Endothelial cell of umbilical vein (primary cell): ENCODE results near the gene ZNF341. TPM values are rescaled to one million over a fixed set of nuclear protein-coding genes. Genes with fewer than 3 reads are reported as not detected.

ENCODE experiments used
- BruUV-seq: library from RNA; stranded (reverse); fragments of 400-500 nt; replicated peaks from 2 replicates; lab custom pipeline; 2021; lab: Mats Ljungman, UMichigan
- CTCF ChIA-PET: fragments of 300-600, 350-600 bp; sonication (Branson Sonifier 250); formaldehyde crosslinking; loops from one replicate; lab custom pipeline; 2021; ENCODE audit warnings: antibody characterized with exemption, inconsistent platforms; lab: Charles Lee
- POLR2A ChIA-PET: fragments of 300-600, 350-600 bp; sonication (Branson Sonifier 250); formaldehyde crosslinking; loops from one replicate; lab custom pipeline; 2021; ENCODE audit warnings: antibody characterized with exemption, inconsistent platforms; lab: Charles Lee
- DNase-seq: peaks from one replicate; pipeline ENCODE4 v3.0.0-alpha.2; 2011; ENCODE audit warnings: low read depth, low spot score
- FAIRE-seq: peaks from 2 replicates; lab custom pipeline; 2011; peaks lifted over from hg19 to GRCh38; lab: Jason Lieb, UNC
- H2AFZ ChIP-seq: 2 replicates; pipeline ENCODE4 v1.6.0; 2012; ENCODE audit warnings: low read depth, low read length, control low read depth, inconsistent platforms
- H3K27ac ChIP-seq: 2 replicates; pipeline ENCODE4 v1.5.1; 2011; ENCODE audit warnings: low read depth, mild to moderate bottlenecking, control low read depth, low read length, moderate library complexity; ENCODE audit not compliant: insufficient read depth
- H3K27me3 ChIP-seq, 2 experiments: 2 replicates each; pipeline versions ENCODE4 v1.6.0 to v1.6.1; 2011; ENCODE audit warnings: low read length in 2 of 2, mixed read lengths in 1 of 2; ENCODE audit not compliant: control insufficient read depth in 2 of 2, insufficient read depth in 2 of 2
- H3K36me3 ChIP-seq, 2 experiments: 2 replicates in 1 of 2; 3 replicates in 1 of 2; pipeline ENCODE4 v1.5.1; 2011; ENCODE audit warnings: low read length in 2 of 2, mild to moderate bottlenecking in 1 of 2, moderate library complexity in 1 of 2; ENCODE audit not compliant: control insufficient read depth in 2 of 2, insufficient read depth in 2 of 2; ENCODE audit errors: extremely low read depth in 1 of 2
- H3K4me1 ChIP-seq: 3 replicates; pipeline ENCODE4 v1.5.1; 2011; ENCODE audit warnings: mild to moderate bottlenecking, low read length; ENCODE audit not compliant: control insufficient read depth, insufficient read depth; ENCODE audit errors: extremely low read depth
- H3K4me2 ChIP-seq: 2 replicates; pipeline ENCODE4 v1.6.1; 2011; ENCODE audit warnings: low read length, control low read depth, mixed read lengths; ENCODE audit not compliant: insufficient read depth
- H3K4me3 ChIP-seq, 3 experiments: fragments of 200-600 bp in 1 of 3; sonication (generic), shearing (Covaris generic) in 1 of 3; replicated peaks in 1 of 3; 2 replicates each; pipeline ENCODE4 v1.5.1; 2011 to 2016; ENCODE audit warnings: control low read depth in 3 of 3, low read length in 3 of 3, mild to moderate bottlenecking in 2 of 3, inconsistent platforms in 1 of 3, low read depth in 1 of 3, moderate library complexity in 1 of 3; ENCODE audit not compliant: insufficient read depth in 1 of 3
- H3K79me2 ChIP-seq: 2 replicates; pipeline ENCODE4 v1.6.0; 2012; ENCODE audit warnings: low read length, inconsistent platforms; ENCODE audit not compliant: control insufficient read depth, insufficient read depth
- H3K9ac ChIP-seq: replicated peaks from 2 replicates; pipeline ENCODE3; 2011; ENCODE audit warnings: low read length, control low read depth; ENCODE audit not compliant: insufficient read depth; ENCODE audit errors: extremely low read depth
- H3K9me1 ChIP-seq: replicated peaks from 3 replicates; pipeline ENCODE4 v1.6.0; 2011; ENCODE audit warnings: mild to moderate bottlenecking, low read length; ENCODE audit not compliant: control insufficient read depth, insufficient read depth; ENCODE audit errors: extremely low read depth
- H3K9me3 ChIP-seq: replicated peaks from 2 replicates; pipeline ENCODE4 v1.5.1; 2012; ENCODE audit warnings: low read length, inconsistent platforms; ENCODE audit not compliant: control insufficient read depth, insufficient read depth
- H4K20me1 ChIP-seq: replicated peaks from 2 replicates; pipeline ENCODE3; 2011; ENCODE audit warnings: mild to moderate bottlenecking, low read length; ENCODE audit not compliant: control insufficient read depth, insufficient read depth; ENCODE audit errors: extremely low read depth
- EZH2 ChIP-seq: IDR thresholded peaks from 2 replicates; pipeline ENCODE4 v1.6.1; 2012; ENCODE audit warnings: borderline replicate concordance, low read depth, mild to moderate bottlenecking, moderate library complexity, low read length, inconsistent platforms; ENCODE audit not compliant: severe bottlenecking
- FOS ChIP-seq: IDR thresholded peaks from 2 replicates; pipeline ENCODE4 v1.6.1; 2011; ENCODE audit warnings: mild to moderate bottlenecking, low read length, moderate library complexity, borderline replicate concordance; ENCODE audit not compliant: insufficient read depth
- GATA2 ChIP-seq: IDR thresholded peaks from 2 replicates; pipeline ENCODE4 v1.7.0; 2011; ENCODE audit warnings: low read depth, mild to moderate bottlenecking, moderate library complexity, mixed read lengths, low read length; ENCODE audit not compliant: insufficient read length, insufficient read depth
- JUN ChIP-seq: IDR thresholded peaks from 2 replicates; pipeline ENCODE4 v1.6.1; 2011; ENCODE audit warnings: borderline replicate concordance, low read depth; ENCODE audit not compliant: insufficient read length, insufficient read depth
- MYC ChIP-seq: IDR thresholded peaks from one replicate; pipeline ENCODE4 v1.6.1; 2011; ENCODE audit warnings: mild to moderate bottlenecking, low read depth, low read length
- POLR2A ChIP-seq: IDR thresholded peaks from 2 replicates; pipeline ENCODE4 v1.6.1; 2012; ENCODE audit warnings: low read depth, mild to moderate bottlenecking, control low read depth, low read length
- POLR2AphosphoS5 ChIP-seq: IDR thresholded peaks from 2 replicates; pipeline ENCODE4 v1.6.1; 2012; ENCODE audit warnings: low read depth, mild to moderate bottlenecking, control low read depth, low read length, moderate library complexity; ENCODE audit not compliant: insufficient read depth
- dilution Hi-C: fragments of 300-500 bp; cut with MboI; formaldehyde crosslinking; loops from one replicate; pipeline ENCODE4 v1.15.0; 2019; ENCODE audit warnings: low sequenced_read_pairs; ENCODE audit not compliant: extremely low pct_ligation_motif_present
- intact Hi-C: fragments of 100-400 bp; cut with micrococcal nuclease; formaldehyde crosslinking; loops from one replicate; pipeline ENCODE4 v1.10.0; 2022
- polyA plus RNA-seq, 4 experiments: library from polyadenylated mRNA; depleted of rRNA in 3 of 4; stranded (reverse) in 3 of 4; unstranded in 1 of 4; fragments of >200 nt; gene quantifications; 2 replicates each; pipeline versions ENCODE4 v1.2.1 to v1.2.3, GENCODE V29; 2011 to 2012; ENCODE audit warnings: missing spikeins in 1 of 4
- total RNA-seq: library from RNA; stranded (reverse); gene quantifications from 2 replicates; pipeline ENCODE4 v1.2.3, GENCODE V29; 2021
- TF ChIP-seq, protein P1 (sequence below): IDR thresholded peaks from 2 replicates; pipeline ENCODE4 v1.6.1; 2011; ENCODE audit not compliant: insufficient read depth, insufficient read length
- TF ChIP-seq, protein P2 (sequence below), 2 donors: IDR thresholded peaks; 1 replicate in 1 of 2; 2 replicates in 1 of 2; pipeline ENCODE4 v1.5.1; 2011; ENCODE audit warnings: low read length in 2 of 2, mild to moderate bottlenecking in 2 of 2, moderate library complexity in 2 of 2, control low read depth in 1 of 2, inconsistent platforms in 1 of 2, low read depth in 1 of 2; ENCODE audit not compliant: insufficient read depth in 1 of 2; ENCODE audit errors: extremely low read depth in 1 of 2

The ZNF341 gene
- total and polyA plus RNA-seq, 2 donors (not counting 3 experiments of a cell fraction or from before 2014, with no cell fraction given): 4.9 TPM

DNA sequence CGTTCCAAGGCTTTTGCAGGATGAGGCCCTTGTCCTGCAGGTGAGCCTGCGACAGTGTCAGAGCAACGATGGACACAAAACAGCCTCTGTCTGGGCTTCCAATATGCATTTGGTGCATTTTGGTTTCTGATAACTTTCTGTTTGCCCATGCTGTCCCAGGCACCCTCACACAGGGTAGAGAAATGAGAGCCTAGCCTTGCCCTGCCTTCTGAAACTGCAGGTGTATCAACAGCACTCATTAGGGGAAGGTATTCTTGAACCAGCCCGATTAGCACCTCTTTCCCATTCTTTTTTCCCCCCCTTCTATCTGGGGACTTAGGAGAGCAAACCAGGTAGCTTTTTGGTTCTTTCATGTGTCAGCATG is 109.6 kb downstream of the ZNF341 start:
- no peaks in the 10 kb centered on the region for H3K36me3 ChIP-seq
- H4K20me1 ChIP-seq: peaks cover 23% of the 10 kb centered on the region
- TF ChIP-seq GATA2 (no peak), FOS (no peak), EZH2 (no peak), POLR2A (no peak), POLR2AphosphoS5 (no peak), JUN (no peak), MYC (no peak)
- TF ChIP-seq, protein P1, sequence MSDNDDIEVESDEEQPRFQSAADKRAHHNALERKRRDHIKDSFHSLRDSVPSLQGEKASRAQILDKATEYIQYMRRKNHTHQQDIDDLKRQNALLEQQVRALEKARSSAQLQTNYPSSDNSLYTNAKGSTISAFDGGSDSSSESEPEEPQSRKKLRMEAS: no peak
- TF ChIP-seq, protein P2, sequence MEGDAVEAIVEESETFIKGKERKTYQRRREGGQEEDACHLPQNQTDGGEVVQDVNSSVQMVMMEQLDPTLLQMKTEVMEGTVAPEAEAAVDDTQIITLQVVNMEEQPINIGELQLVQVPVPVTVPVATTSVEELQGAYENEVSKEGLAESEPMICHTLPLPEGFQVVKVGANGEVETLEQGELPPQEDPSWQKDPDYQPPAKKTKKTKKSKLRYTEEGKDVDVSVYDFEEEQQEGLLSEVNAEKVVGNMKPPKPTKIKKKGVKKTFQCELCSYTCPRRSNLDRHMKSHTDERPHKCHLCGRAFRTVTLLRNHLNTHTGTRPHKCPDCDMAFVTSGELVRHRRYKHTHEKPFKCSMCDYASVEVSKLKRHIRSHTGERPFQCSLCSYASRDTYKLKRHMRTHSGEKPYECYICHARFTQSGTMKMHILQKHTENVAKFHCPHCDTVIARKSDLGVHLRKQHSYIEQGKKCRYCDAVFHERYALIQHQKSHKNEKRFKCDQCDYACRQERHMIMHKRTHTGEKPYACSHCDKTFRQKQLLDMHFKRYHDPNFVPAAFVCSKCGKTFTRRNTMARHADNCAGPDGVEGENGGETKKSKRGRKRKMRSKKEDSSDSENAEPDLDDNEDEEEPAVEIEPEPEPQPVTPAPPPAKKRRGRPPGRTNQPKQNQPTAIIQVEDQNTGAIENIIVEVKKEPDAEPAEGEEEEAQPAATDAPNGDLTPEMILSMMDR (IDR thresholded peaks at IDR 0.05; ENCODE audit: extremely low read depth in 1 of 2, insufficient read depth in 1 of 2, low read depth in 1 of 2, low read length in 2 of 2): no peak
- DNase-seq (no peak), FAIRE-seq (no peak)
- BruUV-seq: no TSS peak
- H3K27ac ChIP-seq: no peak overlapping the region
- H3K9me3 ChIP-seq: no peaks in the 10 kb centered on the region
- ChIA-PET CTCF (interaction anchor here (1.4 kb wide), 1 partner anchor 9 kb away, joined by 4 read pairs; no protein-coding TSS in a partner anchor), POLR2A (no interaction called here)
- no peak overlapping the region for H3K4me3 ChIP-seq
- peaks cover 99% of the 10 kb centered on the region for H3K79me2 ChIP-seq
- H3K9me1 ChIP-seq: no peaks in the 10 kb centered on the region
- H3K9ac ChIP-seq: no peak overlapping the region
- dilution Hi-C loops: no loop called here
- H3K27me3 ChIP-seq: no peaks in the 10 kb centered on the region
- no peak overlapping the region for H2AFZ ChIP-seq
- H3K4me2 ChIP-seq: no peak overlapping the region
- peaks cover 29% of the 10 kb centered on the region for H3K4me1 ChIP-seq
- intact Hi-C loops: no loop called here

Other genes with a start within 250 kb of the ZNF341 start
- gene CBFA2T2, start 241.9 kb upstream of the ZNF341 start, total RNA-seq: 9.9 and 10.7 TPM in 2 replicates
- 12.1 and 14.2 TPM in 2 replicates for gene CBFA2T2, start 241.9 kb upstream of the ZNF341 start, polyA plus RNA-seq
- not detected in 2 replicates for gene C20orf144, start 69.7 kb upstream of the ZNF341 start, total RNA-seq
- 0.05 TPM in 1 of 2 replicates, not detected in the other for gene C20orf144, start 69.7 kb upstream of the ZNF341 start, polyA plus RNA-seq
- gene ACTL10, start 65.1 kb upstream of the ZNF341 start, total RNA-seq: 0.62 and 1.4 TPM in 2 replicates
- 0.92 and 1.0 TPM in 2 replicates for gene ACTL10, start 65.1 kb upstream of the ZNF341 start, polyA plus RNA-seq
- gene NECAB3, start 57.6 kb upstream of the ZNF341 start, total RNA-seq: 18.1 and 20.2 TPM in 2 replicates
- 22.4 and 34.2 TPM in 2 replicates for gene NECAB3, start 57.6 kb upstream of the ZNF341 start, polyA plus RNA-seq
- gene E2F1, start 45.6 kb upstream of the ZNF341 start, total RNA-seq: 27.0 and 29.6 TPM in 2 replicates
- 20.7 and 22.3 TPM in 2 replicates for gene E2F1, start 45.6 kb upstream of the ZNF341 start, polyA plus RNA-seq
- 6.9 and 8.1 TPM in 2 replicates for gene PXMP4, start 11.7 kb upstream of the ZNF341 start, total RNA-seq
- 8.0 and 8.5 TPM in 2 replicates for gene PXMP4, start 11.7 kb upstream of the ZNF341 start, polyA plus RNA-seq
- 105 and 112 TPM in 2 replicates for gene CHMP4B, start 79.4 kb downstream of the ZNF341 start, total RNA-seq
- gene CHMP4B, start 79.4 kb downstream of the ZNF341 start, polyA plus RNA-seq: 54.5 and 64.7 TPM in 2 replicates